Stomach (tissue), 9 donors: ENCODE measurements around the gene HEXD. TPM values are rescaled to one million over a fixed set of nuclear protein-coding genes. Genes with fewer than 3 reads are reported as not detected.

Source experiments
- DNase-seq, 2 donors: peaks; one replicate each; pipeline versions ENCODE4 v3.0.0 to v3.0.0-alpha.2; 2013 to 2019
- H3K27ac ChIP-seq, 5 donors: fragments of 200-600 bp in 4 of 5; sonication (generic) in 4 of 5; one replicate each; pipeline ENCODE4 v1.5.1; 2013 to 2019; ENCODE audit warnings: mild to moderate bottlenecking in 1 of 5, moderate library complexity in 1 of 5
- H3K27me3 ChIP-seq, 3 donors: fragments of 200-600 bp; sonication (generic); one replicate each; pipeline ENCODE4 v1.5.1; 2017 to 2019; ENCODE audit warnings: mixed run types in 1 of 3
- H3K36me3 ChIP-seq, 4 donors: fragments of 200-600 bp; sonication (generic); 1 replicate in 3 of 4; 2 replicates in 1 of 4; pipeline ENCODE4 v1.5.1; 2016 to 2019
- H3K4me1 ChIP-seq, 4 donors: fragments of 200-600 bp; sonication (generic); one replicate each; pipeline ENCODE4 v1.5.1; 2016 to 2019
- H3K4me3 ChIP-seq, 4 donors: fragments of 200-600 bp; sonication (generic) in 3 of 4; one replicate each; pipeline ENCODE4 v1.5.1; 2016 to 2019; ENCODE audit warnings: mild to moderate bottlenecking in 1 of 4
- H3K9me3 ChIP-seq, 4 donors: fragments of 200-600 bp; sonication (generic); one replicate each; pipeline ENCODE4 v1.5.1; 2016 to 2019
- EP300 ChIP-seq: sonication (generic); formaldehyde crosslinking; IDR thresholded peaks from one replicate; pipeline ENCODE4 v1.6.1; 2017; ENCODE audit warnings: antibody characterized with exemption
- POLR2A ChIP-seq, 4 donors: fragments of 450-650 bp; IDR thresholded peaks; one replicate each; pipeline ENCODE4 v1.6.1; 2016; ENCODE audit warnings: antibody characterized with exemption in 4 of 4, control low read depth in 2 of 4, mild to moderate bottlenecking in 1 of 4, moderate library complexity in 1 of 4
- POLR2AphosphoS5 ChIP-seq, 3 donors: sonication (generic); formaldehyde crosslinking; IDR thresholded peaks; one replicate each; pipeline ENCODE4 v1.6.1; 2016; ENCODE audit warnings: antibody characterized with exemption in 3 of 3
- WGBS, 5 donors: extraction: QIAGEN DNeasy Blood & Tissue Kit in 3 of 5; methylation state at CpG; one replicate each; pipeline versions ENCODE4 v1.1.5 to v1.1.7; 2013 to 2018; 5-methylcytosine and 5-hydroxymethylcytosine counted together
- intact Hi-C: fragments of 100-400 bp; cut with DNase I; formaldehyde crosslinking; loops from one replicate; pipeline ENCODE4 v1.15.1; 2023; ENCODE audit warnings: low total_unique reads
- polyA plus RNA-seq, 3 donors: library from polyadenylated mRNA; stranded (reverse); fragments of 200-250 nt; gene quantifications; one replicate each; pipeline ENCODE4 v1.2.3, GENCODE V29; 2013
- total RNA-seq, 5 donors: library from RNA; depleted of rRNA; stranded (reverse); fragments of >200 nt; gene quantifications; one replicate each; pipeline versions ENCODE4 v1.1.0 to v1.2.3, GENCODE V29; 2014 to 2016
- TF ChIP-seq, protein P1 (sequence below), 7 experiments: fragments of 450-650 bp in 4 of 7; fragments of 200-600 bp in 3 of 7; sonication (generic) in 3 of 7; IDR thresholded peaks; one replicate each; pipeline ENCODE4 v1.5.1; 2016 to 2019; ENCODE audit warnings: antibody characterized with exemption in 7 of 7, control low read depth in 2 of 7, mild to moderate bottlenecking in 1 of 7
- donor health status: healthy with polysubstance abuse.
- donor health status: Bipolar disorder and iron deficiency.
- donor health status: healthy.

HEXD gene
- total and polyA plus RNA-seq, 8 donors = 13.8 to 212 (median 102) TPM

DNA sequence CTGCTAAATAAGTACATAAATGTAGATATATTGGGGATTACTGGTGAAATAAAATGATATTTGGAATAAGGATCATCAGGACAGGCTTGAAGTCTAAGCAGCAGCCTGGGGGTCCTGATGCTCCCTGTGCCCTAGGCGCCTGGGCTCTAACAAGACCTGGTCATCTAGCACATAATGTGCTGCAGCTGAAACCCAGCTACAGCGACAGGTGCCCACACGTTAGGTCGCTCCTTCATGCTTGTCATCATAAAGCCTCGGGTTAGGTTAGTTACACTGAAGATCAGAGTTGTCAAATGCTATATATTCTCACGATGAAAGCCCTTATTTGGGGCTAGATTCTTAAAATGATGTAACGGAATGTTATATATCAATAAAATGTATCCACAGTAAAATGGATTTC is 51.9 kb downstream of the HEXD start:
- WGBS, 5 donors = 92 to 99% (median 97%) methylated on average over 7 of the region's 7 CpGs
- no peak for TF ChIP-seq POLR2AphosphoS5 (IDR thresholded peaks at IDR 0.05)
- TF ChIP-seq, protein P1, sequence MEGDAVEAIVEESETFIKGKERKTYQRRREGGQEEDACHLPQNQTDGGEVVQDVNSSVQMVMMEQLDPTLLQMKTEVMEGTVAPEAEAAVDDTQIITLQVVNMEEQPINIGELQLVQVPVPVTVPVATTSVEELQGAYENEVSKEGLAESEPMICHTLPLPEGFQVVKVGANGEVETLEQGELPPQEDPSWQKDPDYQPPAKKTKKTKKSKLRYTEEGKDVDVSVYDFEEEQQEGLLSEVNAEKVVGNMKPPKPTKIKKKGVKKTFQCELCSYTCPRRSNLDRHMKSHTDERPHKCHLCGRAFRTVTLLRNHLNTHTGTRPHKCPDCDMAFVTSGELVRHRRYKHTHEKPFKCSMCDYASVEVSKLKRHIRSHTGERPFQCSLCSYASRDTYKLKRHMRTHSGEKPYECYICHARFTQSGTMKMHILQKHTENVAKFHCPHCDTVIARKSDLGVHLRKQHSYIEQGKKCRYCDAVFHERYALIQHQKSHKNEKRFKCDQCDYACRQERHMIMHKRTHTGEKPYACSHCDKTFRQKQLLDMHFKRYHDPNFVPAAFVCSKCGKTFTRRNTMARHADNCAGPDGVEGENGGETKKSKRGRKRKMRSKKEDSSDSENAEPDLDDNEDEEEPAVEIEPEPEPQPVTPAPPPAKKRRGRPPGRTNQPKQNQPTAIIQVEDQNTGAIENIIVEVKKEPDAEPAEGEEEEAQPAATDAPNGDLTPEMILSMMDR (IDR thresholded peaks at IDR 0.05) = no peak
- TF ChIP-seq EP300 = no peak
- TF ChIP-seq POLR2A (IDR thresholded peaks at IDR 0.05) = no peak
- DNase-seq = no peak
- intact Hi-C loops = no loop called here
- H3K9me3 ChIP-seq = no peaks in the 10 kb centered on the region
- H3K4me3 ChIP-seq = no peak overlapping the region
- H3K27ac ChIP-seq = no peak overlapping the region
- no peaks in the 10 kb centered on the region for H3K4me1 ChIP-seq
- peaks cover 55 to 99% (median 96%) of the 10 kb centered on the region in 4 donors for H3K36me3 ChIP-seq
- H3K27me3 ChIP-seq = no peaks in the 10 kb centered on the region

DNA sequence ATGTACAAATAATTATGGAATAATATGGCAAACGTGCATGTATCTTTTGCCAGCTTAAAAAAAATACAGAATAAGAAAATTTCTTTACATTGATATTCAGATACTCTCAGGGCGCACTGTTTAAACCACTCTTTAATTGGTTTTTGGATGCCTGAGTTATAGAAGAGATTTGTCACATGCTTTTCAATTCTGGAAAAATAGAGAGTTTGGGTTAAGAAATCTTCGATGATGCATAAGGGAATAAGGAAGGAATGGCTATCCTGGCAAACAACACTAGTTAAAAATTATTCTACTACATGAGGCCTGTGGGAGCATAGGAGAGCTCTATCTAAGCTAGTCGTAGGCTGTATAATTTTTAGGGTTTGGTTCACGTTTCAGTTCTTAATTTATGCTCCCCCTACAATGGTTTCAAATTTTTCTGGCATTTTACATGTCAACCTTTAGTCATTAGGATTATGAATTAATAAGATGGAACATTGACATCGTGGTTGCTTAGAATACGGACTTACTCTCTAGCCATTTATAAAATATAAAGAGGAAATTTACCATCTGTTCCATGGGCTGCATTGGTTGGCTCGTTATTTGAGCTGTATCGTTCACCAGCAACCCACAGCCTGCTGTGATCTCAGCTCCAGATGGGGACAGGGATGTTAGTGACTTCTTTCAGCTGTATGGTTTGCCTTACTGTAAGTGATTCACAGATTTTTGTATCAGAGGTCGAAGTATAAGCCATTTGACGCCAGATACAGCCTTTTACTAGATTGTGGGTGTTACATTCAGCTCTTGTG is 56.3 kb downstream of the HEXD start:
- Histone ChIP-seq H3K9me3 (no peaks in the 10 kb centered on the region), H3K27me3 (no peaks in the 10 kb centered on the region), H3K27ac (no peak overlapping the region), H3K4me3 (no peak overlapping the region), H3K4me1 (no peaks in the 10 kb centered on the region), H3K36me3 (peaks cover 62 to 99% (median 96%) of the 10 kb centered on the region in 4 donors)
- no peak for DNase-seq
- intact Hi-C loops = no loop called here
- TF ChIP-seq EP300 (no peak), POLR2A (IDR thresholded peaks at IDR 0.05) (no peak), POLR2AphosphoS5 (IDR thresholded peaks at IDR 0.05) (no peak)
- TF ChIP-seq, protein P1 (IDR thresholded peaks at IDR 0.05) = no peak
- WGBS, 5 donors = 77 to 91% (median 87%) methylated on average over 11 of the region's 11 CpGs

DNA sequence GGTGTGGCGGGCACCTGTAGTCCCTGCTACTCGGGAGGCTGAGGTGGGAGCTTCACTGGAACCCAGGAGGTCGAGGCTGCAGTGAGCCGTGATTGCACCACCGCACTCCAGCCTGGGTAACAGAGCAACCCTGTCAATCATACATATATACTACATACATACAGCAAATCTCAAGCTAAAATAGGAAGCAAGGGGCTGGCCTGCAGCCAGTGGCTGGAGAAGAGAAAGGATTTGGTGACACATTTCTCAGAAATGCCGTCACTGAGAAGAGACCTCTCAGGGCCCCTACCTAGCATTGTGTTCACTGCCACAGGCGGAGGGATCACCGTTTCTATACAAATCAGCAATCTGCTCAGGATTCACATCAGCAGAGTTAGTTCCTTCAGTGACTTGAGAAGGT is 57.3 kb downstream of the HEXD start:
- Histone ChIP-seq H3K27me3 (no peaks in the 10 kb centered on the region), H3K36me3 (peaks cover 69 to 99% (median 97%) of the 10 kb centered on the region in 4 donors), H3K4me3 (no peak overlapping the region), H3K27ac (no peak overlapping the region), H3K9me3 (no peaks in the 10 kb centered on the region), H3K4me1 (no peaks in the 10 kb centered on the region)
- DNase-seq = no peak
- intact Hi-C loops = no loop called here
- TF ChIP-seq, protein P1 (IDR thresholded peaks at IDR 0.05) = no peak
- TF ChIP-seq EP300 (no peak), POLR2AphosphoS5 (IDR thresholded peaks at IDR 0.05) (no peak), POLR2A (IDR thresholded peaks at IDR 0.05) (no peak)
- 91 to 94% (median 93%) methylated on average over 7 to 8 of the region's 8 CpGs for WGBS, 5 donors

DNA sequence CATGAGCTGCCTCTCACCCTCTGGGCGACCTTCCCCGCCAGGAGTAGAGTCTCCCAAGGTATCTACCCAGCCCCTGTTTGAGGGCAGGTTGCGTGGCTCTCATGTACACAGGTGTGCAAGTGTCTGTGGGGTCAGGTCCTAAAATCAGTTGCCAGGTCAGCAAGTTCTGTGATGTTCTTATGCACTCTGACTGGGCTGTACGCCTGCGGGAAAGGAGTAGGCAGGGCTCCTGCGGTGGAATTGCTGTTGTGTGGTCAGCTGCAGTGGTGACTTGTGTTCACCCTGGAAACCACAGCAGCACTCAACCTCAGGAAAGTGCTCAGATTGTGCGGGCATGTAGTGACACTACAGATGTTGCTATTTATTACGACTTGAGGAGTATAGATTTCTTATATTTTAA is 59.8 kb downstream of the HEXD start:
- intact Hi-C loops = no loop called here
- 85 to 93% (median 89%) methylated on average over 8 of the region's 8 CpGs for WGBS, 5 donors
- peaks cover 75 to 100% (median 100%) of the 10 kb centered on the region in 4 donors for H3K36me3 ChIP-seq

More for the DNA sequence above, 59.8 kb downstream of the HEXD start:
- no peak for DNase-seq
- Histone ChIP-seq H3K27ac (no peak overlapping the region), H3K4me1 (no peaks in the 10 kb centered on the region), H3K4me3 (no peak overlapping the region), H3K27me3 (no peaks in the 10 kb centered on the region), H3K9me3 (no peaks in the 10 kb centered on the region)
- no peak for TF ChIP-seq POLR2A (IDR thresholded peaks at IDR 0.05)
- no peak for TF ChIP-seq EP300
- no peak for TF ChIP-seq POLR2AphosphoS5 (IDR thresholded peaks at IDR 0.05)
- TF ChIP-seq, protein P1 (IDR thresholded peaks at IDR 0.05) = no peak
